ENCODE measurements around the gene GMFB.
"Not testable (repeated sequence)": the region's sequence is repeated elsewhere in the genome, so short reads cannot be mapped to it uniquely, and the experiment has no call there.

GMFB gene

GRCh38 chr14:54459106-54459505, 29.7 kb downstream of the GMFB start:
- DNase-seq (ENCODE audit: low read depth in 2 of 3, low spot score in 2 of 3): no peak

- not testable (repeated sequence) for DNase-seq (ENCODE audit: low read depth in 2 of 3, low spot score in 2 of 3)
Observed at GRCh38 chr14:54458536-54458935, 30.2 kb downstream of the GMFB start.

- DNase-seq (ENCODE audit: low read depth in 2 of 3, low spot score in 2 of 3): no peak
Observed at GRCh38 chr14:54457609-54457996, 31.2 kb downstream of the GMFB start.

GRCh38 chr14:54456820-54457608, 31.8 kb downstream of the GMFB start:
- DNase-seq (ENCODE audit: low read depth in 2 of 3, low spot score in 2 of 3): not testable (repeated sequence)

- DNase-seq (ENCODE audit: low read depth in 2 of 3, low spot score in 2 of 3): no peak
Observed at GRCh38 chr14:54455363-54455762, 33.4 kb downstream of the GMFB start.

GRCh38 chr14:54453990-54454389, 34.8 kb downstream of the GMFB start:
- DNase-seq (ENCODE audit: low read depth in 2 of 3, low spot score in 2 of 3): not testable (repeated sequence)

GRCh38 chr14:54453252-54453651, 35.5 kb downstream of the GMFB start:
- no peak for DNase-seq (ENCODE audit: low read depth in 2 of 3, low spot score in 2 of 3)

- no peak for DNase-seq (ENCODE audit: low read depth in 2 of 3, low spot score in 2 of 3)
Observed at GRCh38 chr14:54451961-54452360, 36.8 kb downstream of the GMFB start.

- DNase-seq (ENCODE audit: low read depth in 2 of 3, low spot score in 2 of 3): no peak
Observed at GRCh38 chr14:54451121-54451601, 37.6 kb downstream of the GMFB start.

GRCh38 chr14:54450535-54450934, 38.2 kb downstream of the GMFB start:
- no peak for DNase-seq (ENCODE audit: low read depth in 2 of 3, low spot score in 2 of 3)

GRCh38 chr14:54447231-54447692, 41.5 kb downstream of the GMFB start:
- DNase-seq (ENCODE audit: low read depth in 2 of 3, low spot score in 2 of 3): no peak

- DNase-seq (ENCODE audit: low read depth in 2 of 3, low spot score in 2 of 3): no peak
Observed at GRCh38 chr14:54446161-54446693, 42.6 kb downstream of the GMFB start.

GRCh38 chr14:54444681-54445080, 44.1 kb downstream of the GMFB start:
- DNase-seq (ENCODE audit: low read depth in 2 of 3, low spot score in 2 of 3): no peak

- DNase-seq (ENCODE audit: low read depth in 2 of 3, low spot score in 2 of 3): no peak
Observed at GRCh38 chr14:54443981-54444380, 44.8 kb downstream of the GMFB start.

GRCh38 chr14:54442961-54443360, 45.8 kb downstream of the GMFB start:
- not testable (repeated sequence) for DNase-seq (ENCODE audit: low read depth in 2 of 3, low spot score in 2 of 3)

GRCh38 chr14:54440873-54441868, 47.6 kb downstream of the GMFB start, which contains the start of gene CNIH1:
TSS of gene CNIH1 (minus strand) at chr14:54441374. CDS start at chr14:54441327, 47 bp downstream.
- DNase-seq (ENCODE audit: low read depth in 2 of 3, low spot score in 2 of 3): peak; percentile 93 to 96 (median 95)

- no peak for DNase-seq (ENCODE audit: low read depth in 2 of 3, low spot score in 2 of 3)
Observed at GRCh38 chr14:54440476-54440872, 48.3 kb downstream of the GMFB start.

GRCh38 chr14:54440037-54440436, 48.7 kb downstream of the GMFB start:
- no peak for DNase-seq (ENCODE audit: low read depth in 2 of 3, low spot score in 2 of 3)

GRCh38 chr14:54438703-54439102, 50.1 kb downstream of the GMFB start:
- no peak for DNase-seq (ENCODE audit: low read depth in 2 of 3, low spot score in 2 of 3)

- not testable (repeated sequence) for DNase-seq (ENCODE audit: low read depth in 2 of 3, low spot score in 2 of 3)
Observed at GRCh38 chr14:54437954-54438353, 50.8 kb downstream of the GMFB start.

GRCh38 chr14:54435500-54435981, 53.2 kb downstream of the GMFB start:
- no peak for DNase-seq (ENCODE audit: low read depth in 2 of 3, low spot score in 2 of 3)

All from activated CD8-positive, alpha-beta memory T cell treated with anti-CD3 and anti-CD28 coated beads for 48 hours (primary cell).